GDM1 (cell line): ENCODE data around the gene PDGFD.

ENCODE experiments used
- DNase-seq: peaks from one replicate; lab custom pipeline; 2025; lab: John Stamatoyannopoulos, UW

The PDGFD gene

GRCh38 chr11:103958475-103959215 lies 205.3 kb downstream of the PDGFD start:
- DNase-seq = no peak

- DNase-seq = no peak
Observed at GRCh38 chr11:103953797-103954486, 210.0 kb downstream of the PDGFD start.

- DNase-seq = no peak
Observed at GRCh38 chr11:103949781-103950180, 214.2 kb downstream of the PDGFD start.

- DNase-seq = no peak
Observed at GRCh38 chr11:103948187-103948763, 215.7 kb downstream of the PDGFD start.

- DNase-seq = no peak
Observed at GRCh38 chr11:103947546-103947919, 216.4 kb downstream of the PDGFD start.

GRCh38 chr11:103946793-103947545 lies 217.0 kb downstream of the PDGFD start:
- no peak for DNase-seq

GRCh38 chr11:103944251-103944940 lies 219.6 kb downstream of the PDGFD start:
- DNase-seq = no peak

- DNase-seq = no peak
Observed at GRCh38 chr11:103942646-103943045, 221.3 kb downstream of the PDGFD start.

GRCh38 chr11:103940551-103940950 lies 223.4 kb downstream of the PDGFD start:
- DNase-seq = no peak

GRCh38 chr11:103939694-103940093 lies 224.3 kb downstream of the PDGFD start:
- no peak for DNase-seq

- no peak for DNase-seq
Observed at GRCh38 chr11:103936059-103936458, 227.9 kb downstream of the PDGFD start.

GRCh38 chr11:103935219-103935618 lies 228.7 kb downstream of the PDGFD start:
- DNase-seq = no peak

- DNase-seq = no peak
Observed at GRCh38 chr11:103929170-103929903, 234.6 kb downstream of the PDGFD start.

- DNase-seq = no peak
Observed at GRCh38 chr11:103928802-103929161, 235.2 kb downstream of the PDGFD start.

- DNase-seq = no peak
Observed at GRCh38 chr11:103928040-103928801, 235.7 kb downstream of the PDGFD start.

GRCh38 chr11:103927535-103927934 lies 236.4 kb downstream of the PDGFD start:
- no peak for DNase-seq

GRCh38 chr11:103926990-103927389 lies 237.0 kb downstream of the PDGFD start:
- no peak for DNase-seq

- DNase-seq = no peak
Observed at GRCh38 chr11:103924166-103925013, 239.6 kb downstream of the PDGFD start.

- no peak for DNase-seq
Observed at GRCh38 chr11:103923451-103923931, 240.5 kb downstream of the PDGFD start.
